Neural cell (in vitro differentiated cells): ENCODE measurements around the gene PCDHAC1. TPM values are rescaled to one million over a fixed set of nuclear protein-coding genes. Genes with fewer than 3 reads are reported as not detected.

Experiments used
- H2AFZ ChIP-seq: fragments of 200-600, 300-800 bp; sonication (generic), shearing (Covaris generic); 2 replicates; pipeline ENCODE4 v1.6.0; 2014; ENCODE audit warnings: low read depth, mild to moderate bottlenecking, antibody characterized with exemption, low read length, moderate library complexity
- H3F3A ChIP-seq: fragments of 200-600 bp; shearing (Covaris generic); 2 replicates; pipeline ENCODE4 v1.6.1; 2016; ENCODE audit warnings: mild to moderate bottlenecking, moderate library complexity, mixed read lengths, antibody characterized with exemption, low read length; ENCODE audit not compliant: insufficient read depth, poor library complexity, severe bottlenecking
- H3K27ac ChIP-seq: fragments of 200-600, 300-800 bp; sonication (generic), shearing (Covaris generic); 2 replicates; pipeline ENCODE4 v1.5.1; 2014; ENCODE audit warnings: mild to moderate bottlenecking, low read length, moderate library complexity
- H3K27me3 ChIP-seq: fragments of 300-800, 200-600 bp; sonication (generic), shearing (Covaris generic); 2 replicates; pipeline ENCODE4 v1.6.0; 2014; ENCODE audit warnings: mild to moderate bottlenecking, low read depth, low read length, moderate library complexity; ENCODE audit not compliant: insufficient read depth
- H3K36me3 ChIP-seq: fragments of 300-800, 200-600 bp; sonication (generic), shearing (Covaris generic); 2 replicates; pipeline ENCODE4 v1.5.1; 2014; ENCODE audit warnings: mild to moderate bottlenecking, antibody characterized with exemption, low read length, moderate library complexity; ENCODE audit not compliant: insufficient read depth
- H3K4me2 ChIP-seq: fragments of 300-800, 200-600 bp; sonication (generic), shearing (Covaris generic); 2 replicates; pipeline ENCODE4 v1.6.0; 2014; ENCODE audit warnings: mild to moderate bottlenecking, low read length
- H3K4me3 ChIP-seq: fragments of 300-800, 200-600 bp; sonication (generic), shearing (Covaris generic); 2 replicates; pipeline ENCODE4 v1.5.1; 2014; ENCODE audit warnings: mild to moderate bottlenecking, low read length, moderate library complexity
- H3K79me2 ChIP-seq: fragments of 200-600 bp; shearing (Covaris generic); replicated peaks from 2 replicates; pipeline ENCODE4 v1.6.0; 2014; ENCODE audit warnings: mild to moderate bottlenecking, low read length, moderate library complexity; ENCODE audit not compliant: insufficient read depth
- H3K9ac ChIP-seq: fragments of 300-800, 200-600 bp; sonication (generic), shearing (Covaris generic); 2 replicates; pipeline ENCODE4 v1.6.1; 2016; ENCODE audit warnings: mild to moderate bottlenecking, low read length, mixed read lengths
- H3K9me2 ChIP-seq: fragments of 200-600 bp; shearing (Covaris generic); 2 replicates; pipeline ENCODE4 v1.6.1; 2016; ENCODE audit warnings: mild to moderate bottlenecking, low read length, mixed read lengths; ENCODE audit not compliant: insufficient read depth
- H3K9me3 ChIP-seq: fragments of 200-600, 300-800 bp; sonication (generic), shearing (Covaris generic); 2 replicates; pipeline ENCODE4 v1.6.1; 2016; ENCODE audit warnings: mild to moderate bottlenecking, mixed run types, low read length, moderate library complexity, mixed read lengths
- H4K20me1 ChIP-seq: fragments of 200-600 bp; shearing (Covaris generic); 2 replicates; pipeline ENCODE4 v1.6.1; 2016; ENCODE audit warnings: mild to moderate bottlenecking, mixed run types; ENCODE audit not compliant: insufficient read depth
- EP300 ChIP-seq: fragments of 450-650 bp; conservative IDR thresholded peaks from 2 replicates; pipeline ENCODE4 v1.6.1; 2014; ENCODE audit warnings: antibody characterized with exemption, mild to moderate bottlenecking, moderate library complexity; ENCODE audit not compliant: poor library complexity, severe bottlenecking
- EZH2 ChIP-seq: fragments of 200-600, 300-800 bp; shearing (Covaris generic), sonication (generic); IDR thresholded peaks from 2 replicates; pipeline ENCODE4 v1.6.1; 2014; ENCODE audit warnings: antibody characterized with exemption, low read length, borderline replicate concordance, mild to moderate bottlenecking; ENCODE audit not compliant: insufficient read depth, poor library complexity, severe bottlenecking
- MXI1 ChIP-seq: fragments of 450-650 bp; conservative IDR thresholded peaks from 2 replicates; pipeline ENCODE4 v1.6.1; 2014; ENCODE audit warnings: antibody characterized with exemption, mild to moderate bottlenecking; ENCODE audit not compliant: poor library complexity, severe bottlenecking
- POLR2AphosphoS5 ChIP-seq: IDR thresholded peaks from 2 replicates; pipeline ENCODE4 v1.6.1; 2012
- RAD21 ChIP-seq: fragments of 450-650 bp; conservative IDR thresholded peaks from 2 replicates; pipeline ENCODE4 v1.6.1; 2014; ENCODE audit warnings: antibody characterized with exemption, mild to moderate bottlenecking, moderate library complexity
- SMC3 ChIP-seq: fragments of 450-650 bp; conservative IDR thresholded peaks from 2 replicates; pipeline ENCODE4 v1.6.1; 2014; ENCODE audit warnings: antibody characterized with exemption, mild to moderate bottlenecking, moderate library complexity; ENCODE audit not compliant: poor library complexity
- TAF1 ChIP-seq: IDR thresholded peaks from 2 replicates; pipeline ENCODE4 v1.6.1; 2012; ENCODE audit warnings: low read depth
- polyA plus RNA-seq: library from polyadenylated mRNA; depleted of rRNA; stranded (reverse); fragments of >200 nt; gene quantifications from 2 replicates; pipeline ENCODE4 v1.2.3, GENCODE V29; 2014
- TF ChIP-seq, protein P1 (sequence below): fragments of 450-650 bp; IDR thresholded peaks from 2 replicates; pipeline ENCODE4 v1.5.1; 2014; ENCODE audit warnings: antibody characterized with exemption, mild to moderate bottlenecking, moderate library complexity; ENCODE audit not compliant: poor library complexity, severe bottlenecking
- TF ChIP-seq, protein P2 (sequence below): IDR thresholded peaks from 2 replicates; pipeline ENCODE4 v1.6.1; 2012; ENCODE audit warnings: borderline replicate concordance

PCDHAC1 gene
- polyA plus RNA-seq, 1 donor from 2014 or later: 2.4 TPM

DNA sequence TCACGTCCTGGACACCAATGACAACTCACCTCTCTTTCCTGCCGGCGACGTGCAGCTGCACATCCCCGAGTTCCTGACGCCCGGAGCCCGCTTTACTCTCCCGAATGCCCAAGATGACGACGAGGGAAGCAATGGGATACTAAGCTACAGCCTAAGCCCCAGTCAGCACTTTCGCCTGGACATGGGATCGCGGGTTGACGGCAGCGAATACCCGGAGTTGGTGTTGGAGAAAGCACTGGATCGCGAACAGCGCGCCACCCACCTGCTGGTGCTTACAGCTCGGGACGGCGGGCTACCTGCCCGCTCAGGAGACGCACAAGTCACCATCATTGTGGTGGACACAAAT, 1.1 kb downstream of the PCDHAC1 start:
- Histone ChIP-seq H3K36me3 (no peaks in the 10 kb centered on the region), H3K79me2 (peaks cover 8% of the 10 kb centered on the region), H3K9me3 (no peaks in the 10 kb centered on the region), H3F3A (no peaks in the 10 kb centered on the region), H3K4me3 (peak overlapping the region; percentile 72), H3K9me2 (no peaks in the 10 kb centered on the region), H2AFZ (no peak overlapping the region), H3K27ac (peak overlapping the region; percentile 13), H4K20me1 (no peaks in the 10 kb centered on the region), H3K4me2 (no peak overlapping the region), H3K9ac (peak overlapping the region; percentile 54), H3K27me3 (no peaks in the 10 kb centered on the region)
- TF ChIP-seq, protein P1, sequence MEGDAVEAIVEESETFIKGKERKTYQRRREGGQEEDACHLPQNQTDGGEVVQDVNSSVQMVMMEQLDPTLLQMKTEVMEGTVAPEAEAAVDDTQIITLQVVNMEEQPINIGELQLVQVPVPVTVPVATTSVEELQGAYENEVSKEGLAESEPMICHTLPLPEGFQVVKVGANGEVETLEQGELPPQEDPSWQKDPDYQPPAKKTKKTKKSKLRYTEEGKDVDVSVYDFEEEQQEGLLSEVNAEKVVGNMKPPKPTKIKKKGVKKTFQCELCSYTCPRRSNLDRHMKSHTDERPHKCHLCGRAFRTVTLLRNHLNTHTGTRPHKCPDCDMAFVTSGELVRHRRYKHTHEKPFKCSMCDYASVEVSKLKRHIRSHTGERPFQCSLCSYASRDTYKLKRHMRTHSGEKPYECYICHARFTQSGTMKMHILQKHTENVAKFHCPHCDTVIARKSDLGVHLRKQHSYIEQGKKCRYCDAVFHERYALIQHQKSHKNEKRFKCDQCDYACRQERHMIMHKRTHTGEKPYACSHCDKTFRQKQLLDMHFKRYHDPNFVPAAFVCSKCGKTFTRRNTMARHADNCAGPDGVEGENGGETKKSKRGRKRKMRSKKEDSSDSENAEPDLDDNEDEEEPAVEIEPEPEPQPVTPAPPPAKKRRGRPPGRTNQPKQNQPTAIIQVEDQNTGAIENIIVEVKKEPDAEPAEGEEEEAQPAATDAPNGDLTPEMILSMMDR: no peak
- TF ChIP-seq EZH2: no peak
- TF ChIP-seq POLR2AphosphoS5: no peak
- TF ChIP-seq MXI1: no peak
- no peak for TF ChIP-seq SMC3
- TF ChIP-seq EP300: no peak
- TF ChIP-seq TAF1: no peak
- TF ChIP-seq, protein P2, sequence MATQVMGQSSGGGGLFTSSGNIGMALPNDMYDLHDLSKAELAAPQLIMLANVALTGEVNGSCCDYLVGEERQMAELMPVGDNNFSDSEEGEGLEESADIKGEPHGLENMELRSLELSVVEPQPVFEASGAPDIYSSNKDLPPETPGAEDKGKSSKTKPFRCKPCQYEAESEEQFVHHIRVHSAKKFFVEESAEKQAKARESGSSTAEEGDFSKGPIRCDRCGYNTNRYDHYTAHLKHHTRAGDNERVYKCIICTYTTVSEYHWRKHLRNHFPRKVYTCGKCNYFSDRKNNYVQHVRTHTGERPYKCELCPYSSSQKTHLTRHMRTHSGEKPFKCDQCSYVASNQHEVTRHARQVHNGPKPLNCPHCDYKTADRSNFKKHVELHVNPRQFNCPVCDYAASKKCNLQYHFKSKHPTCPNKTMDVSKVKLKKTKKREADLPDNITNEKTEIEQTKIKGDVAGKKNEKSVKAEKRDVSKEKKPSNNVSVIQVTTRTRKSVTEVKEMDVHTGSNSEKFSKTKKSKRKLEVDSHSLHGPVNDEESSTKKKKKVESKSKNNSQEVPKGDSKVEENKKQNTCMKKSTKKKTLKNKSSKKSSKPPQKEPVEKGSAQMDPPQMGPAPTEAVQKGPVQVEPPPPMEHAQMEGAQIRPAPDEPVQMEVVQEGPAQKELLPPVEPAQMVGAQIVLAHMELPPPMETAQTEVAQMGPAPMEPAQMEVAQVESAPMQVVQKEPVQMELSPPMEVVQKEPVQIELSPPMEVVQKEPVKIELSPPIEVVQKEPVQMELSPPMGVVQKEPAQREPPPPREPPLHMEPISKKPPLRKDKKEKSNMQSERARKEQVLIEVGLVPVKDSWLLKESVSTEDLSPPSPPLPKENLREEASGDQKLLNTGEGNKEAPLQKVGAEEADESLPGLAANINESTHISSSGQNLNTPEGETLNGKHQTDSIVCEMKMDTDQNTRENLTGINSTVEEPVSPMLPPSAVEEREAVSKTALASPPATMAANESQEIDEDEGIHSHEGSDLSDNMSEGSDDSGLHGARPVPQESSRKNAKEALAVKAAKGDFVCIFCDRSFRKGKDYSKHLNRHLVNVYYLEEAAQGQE: no peak
- no peak for TF ChIP-seq RAD21

DNA sequence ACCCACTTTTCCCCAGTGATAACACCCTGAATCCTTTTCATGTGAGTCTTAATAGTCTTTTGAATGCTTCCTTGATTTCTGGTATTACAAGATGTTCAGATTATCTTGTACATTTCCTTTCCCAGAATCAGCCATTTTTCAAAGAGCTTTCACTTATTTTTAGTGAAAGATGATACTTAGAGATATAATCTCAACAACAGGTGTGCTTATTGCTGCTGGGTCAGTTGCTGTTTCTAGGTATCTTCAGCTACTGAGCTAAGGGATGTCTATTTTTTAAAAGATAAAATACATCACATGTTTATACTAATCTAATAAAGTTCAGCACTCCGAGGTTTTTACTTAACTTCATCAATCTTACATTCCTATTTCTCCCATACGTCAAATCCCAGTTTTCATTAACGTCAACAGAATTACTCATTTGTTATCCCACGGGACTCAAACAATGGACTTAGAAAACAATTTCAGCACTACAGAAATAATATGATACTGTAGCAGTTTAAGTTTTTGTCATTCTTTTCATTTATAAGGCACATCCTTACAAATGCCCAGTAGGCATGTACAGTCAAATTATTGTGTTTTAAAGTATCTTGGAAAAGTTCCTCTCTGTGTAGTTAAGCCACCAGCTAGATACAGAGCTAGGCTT, 9.0 kb downstream of the PCDHAC1 start:
- no peaks in the 10 kb centered on the region for H3K27me3 ChIP-seq
- no peaks in the 10 kb centered on the region for H4K20me1 ChIP-seq
- H3K27ac ChIP-seq: no peak overlapping the region
- H2AFZ ChIP-seq: no peak overlapping the region
- H3K9me2 ChIP-seq: no peaks in the 10 kb centered on the region
- peaks cover 10% of the 10 kb centered on the region for H3K79me2 ChIP-seq
- no peaks in the 10 kb centered on the region for H3K9me3 ChIP-seq
- no peak overlapping the region for H3K9ac ChIP-seq
- no peak for TF ChIP-seq SMC3
- TF ChIP-seq TAF1: no peak
- no peak for TF ChIP-seq POLR2AphosphoS5
- TF ChIP-seq, protein P2: no peak
- TF ChIP-seq, protein P1: no peak
- no peak for TF ChIP-seq EP300
- no peak for TF ChIP-seq MXI1
- TF ChIP-seq RAD21: no peak
- TF ChIP-seq EZH2: no peak
- no peak overlapping the region for H3K4me3 ChIP-seq
- no peaks in the 10 kb centered on the region for H3F3A ChIP-seq
- H3K4me2 ChIP-seq: no peak overlapping the region
- H3K36me3 ChIP-seq: no peaks in the 10 kb centered on the region
